GM19328 (cell line): ENCODE data around the gene ADGRG6.
"Not testable (repeated sequence)": the region's sequence is repeated elsewhere in the genome, so short reads cannot be mapped to it uniquely, and the experiment has no call there.

Experiments
- ATAC-seq: cut with Tn5 transposase; IDR thresholded peaks from one replicate; pipeline ENCODE4 v1.9.1; 2021; ENCODE audit warnings: mild to moderate bottlenecking, moderate library complexity; ENCODE audit not compliant: unreplicated experiment

Gene ADGRG6

GRCh38 chr6:142343938-142344337 is 42.1 kb downstream of the ADGRG6 start:
- ATAC-seq, result no peak

DNA sequence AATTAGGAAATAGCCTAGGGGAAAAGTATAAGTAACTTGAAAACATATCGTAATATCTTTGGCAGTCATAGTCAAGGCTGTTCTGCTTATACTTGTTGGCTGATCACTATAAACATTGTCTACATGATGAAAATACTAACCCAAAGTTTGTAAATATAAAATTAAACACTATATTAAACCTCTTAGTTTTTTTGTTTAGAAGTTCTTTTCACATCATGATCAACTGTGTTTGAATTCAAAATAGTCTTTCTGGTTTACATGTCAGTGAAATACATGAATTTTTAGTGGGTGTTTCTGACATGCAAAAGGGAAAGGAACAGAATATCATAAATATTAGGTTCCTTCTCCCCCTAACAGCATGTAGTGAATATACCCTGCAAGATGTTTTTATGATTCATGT is 43.5 kb downstream of the ADGRG6 start:
- ATAC-seq, result no peak

DNA sequence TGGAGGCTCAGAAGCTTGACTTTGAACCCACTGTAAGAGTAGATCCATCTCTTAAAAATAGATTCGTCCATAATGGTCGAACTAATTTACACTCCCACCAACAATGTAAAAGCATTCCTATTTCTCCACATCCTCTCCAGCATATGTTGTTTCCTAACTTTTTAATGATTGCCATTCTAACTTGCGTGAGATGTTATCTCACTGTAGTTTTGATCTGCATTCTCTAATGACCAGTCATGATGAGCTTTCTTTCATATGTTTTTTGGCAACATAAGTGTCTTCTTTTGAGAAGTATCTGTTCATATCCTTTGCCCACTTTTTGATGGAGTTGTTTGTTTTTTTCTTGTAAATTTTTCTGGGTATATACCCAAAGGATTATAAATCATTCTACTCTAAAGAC is 44.4 kb downstream of the ADGRG6 start:
- ATAC-seq, result not testable (repeated sequence)

DNA sequence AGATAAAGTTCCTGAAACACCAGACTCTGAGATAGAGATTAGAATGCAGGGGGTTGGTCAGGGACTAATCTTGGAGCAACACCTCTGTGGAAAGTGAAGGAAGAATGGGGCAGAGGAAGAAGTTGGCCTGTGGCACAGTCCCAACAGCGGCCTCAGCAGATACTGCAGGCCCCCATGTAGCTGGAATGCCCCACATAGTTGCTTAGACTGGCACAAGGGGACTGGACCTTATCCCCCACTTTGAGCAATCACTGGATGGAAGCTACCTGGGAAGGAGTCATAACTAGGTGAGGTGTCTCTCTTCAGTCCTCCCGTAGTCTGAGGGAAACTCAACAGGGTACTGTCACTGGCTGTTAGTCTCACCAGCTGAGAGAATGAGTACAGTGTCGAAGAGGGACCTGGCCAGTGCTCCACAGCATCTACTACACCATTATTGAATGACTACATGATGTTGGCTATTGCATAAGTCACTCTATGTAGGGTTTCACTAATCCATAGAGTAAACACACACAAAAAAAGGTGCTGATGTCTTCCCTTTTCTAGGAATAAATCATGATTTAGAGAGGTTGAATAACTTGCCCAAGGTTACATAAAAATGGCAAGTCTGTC is 47.5 kb downstream of the ADGRG6 start:
- no peak for ATAC-seq

DNA sequence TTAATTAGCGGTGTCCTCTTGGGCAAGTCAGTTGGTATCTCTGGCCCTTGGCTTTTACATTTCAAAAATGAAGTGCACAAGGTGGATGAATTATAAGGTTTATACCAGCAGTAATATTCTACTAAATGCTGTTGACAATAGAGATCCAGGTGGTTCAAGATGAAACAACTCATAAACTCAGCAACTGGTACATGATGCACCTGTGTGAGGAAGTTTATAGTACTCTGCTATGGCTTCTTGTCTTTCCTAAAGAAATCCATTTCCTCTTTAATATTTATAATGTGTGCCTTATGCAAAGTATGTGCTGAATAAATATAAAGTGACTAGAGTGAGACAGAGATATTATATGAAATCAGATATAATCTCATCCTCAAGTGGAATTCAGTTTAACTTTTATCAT is 48.5 kb downstream of the ADGRG6 start:
- ATAC-seq, result no peak

GRCh38 chr6:142353690-142354089 is 51.9 kb downstream of the ADGRG6 start:
- ATAC-seq, result no peak

DNA sequence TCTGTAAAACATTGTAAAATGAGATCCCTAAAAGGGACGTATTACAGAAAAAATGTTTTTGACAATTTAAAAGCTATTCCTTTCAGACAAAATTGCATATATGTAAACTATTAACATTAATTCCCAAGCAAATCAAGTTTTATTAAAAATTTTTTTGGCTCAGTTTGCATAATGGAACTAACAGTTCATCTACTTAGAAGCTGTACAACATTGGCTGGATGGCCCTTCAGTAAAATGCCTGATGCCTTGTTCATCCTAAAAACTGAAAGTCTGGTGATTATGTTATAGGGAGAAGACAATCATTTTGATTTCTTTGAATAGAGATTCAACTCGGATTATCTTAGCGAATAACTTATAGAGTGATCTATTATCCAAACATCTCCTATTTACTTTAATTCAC is 52.8 kb downstream of the ADGRG6 start:
- no peak for ATAC-seq

DNA sequence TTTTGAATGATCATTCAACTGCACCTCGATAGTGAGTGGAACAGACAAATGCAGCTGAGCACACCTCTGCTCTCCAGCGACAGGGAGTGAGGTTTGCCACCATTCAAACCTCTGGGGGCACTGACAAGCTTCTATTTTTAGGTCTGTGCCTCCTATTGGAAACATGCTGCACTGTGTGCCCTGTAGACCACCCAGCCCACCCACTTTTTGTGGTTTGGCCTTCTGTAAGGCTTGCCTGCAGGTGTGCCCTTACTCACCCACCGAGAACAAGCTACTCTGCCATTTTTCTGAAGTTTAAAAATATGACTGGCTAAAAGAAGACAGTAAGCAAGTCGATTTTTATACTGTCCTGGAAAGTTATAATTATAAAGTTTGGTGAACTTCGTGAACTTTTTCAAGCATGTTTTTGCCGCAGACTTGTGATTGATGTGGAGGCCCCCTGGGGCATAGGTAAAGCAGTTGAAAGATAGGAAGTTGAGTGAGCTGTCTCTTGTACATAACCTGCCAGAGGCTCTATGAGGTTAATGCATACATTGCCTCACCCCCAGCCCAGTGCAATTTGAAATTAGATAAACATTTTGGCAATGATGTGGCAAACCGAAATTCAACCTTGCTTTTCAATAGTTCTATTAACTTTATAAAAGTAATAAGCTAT is 53.8 kb downstream of the ADGRG6 start:
- no peak for ATAC-seq

DNA sequence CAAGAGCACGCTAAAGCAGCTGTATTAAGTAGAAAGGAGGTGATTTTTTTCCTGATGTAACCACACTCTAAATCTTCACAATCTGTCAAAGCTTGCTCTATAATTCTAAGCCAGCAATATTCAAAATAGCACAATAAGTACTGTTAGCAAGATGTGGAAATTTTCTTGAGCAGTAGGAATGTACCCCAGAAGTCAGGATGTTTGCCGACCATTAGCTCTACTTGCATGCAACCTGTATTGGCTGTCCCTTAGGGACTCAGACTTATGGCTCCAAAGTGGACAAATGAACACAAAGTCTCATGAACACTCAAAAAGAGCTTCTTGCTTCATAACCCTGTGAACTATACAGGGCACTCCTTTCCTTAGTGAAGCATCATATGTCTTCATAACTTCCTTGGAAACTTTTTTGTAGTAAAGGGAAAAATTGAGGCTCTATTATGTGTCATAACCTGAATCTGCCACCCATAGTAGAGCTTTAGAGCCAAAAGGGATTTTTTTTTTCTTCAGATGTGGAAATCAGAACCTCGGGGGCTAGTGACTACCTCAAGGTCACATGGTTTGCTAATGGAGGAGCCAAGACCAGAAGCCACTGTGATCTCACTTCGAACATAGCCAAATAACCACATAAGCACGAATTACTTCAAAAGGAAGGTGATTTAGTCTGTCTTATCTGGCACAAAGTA is 54.5 kb downstream of the ADGRG6 start:
- ATAC-seq, result no peak

DNA sequence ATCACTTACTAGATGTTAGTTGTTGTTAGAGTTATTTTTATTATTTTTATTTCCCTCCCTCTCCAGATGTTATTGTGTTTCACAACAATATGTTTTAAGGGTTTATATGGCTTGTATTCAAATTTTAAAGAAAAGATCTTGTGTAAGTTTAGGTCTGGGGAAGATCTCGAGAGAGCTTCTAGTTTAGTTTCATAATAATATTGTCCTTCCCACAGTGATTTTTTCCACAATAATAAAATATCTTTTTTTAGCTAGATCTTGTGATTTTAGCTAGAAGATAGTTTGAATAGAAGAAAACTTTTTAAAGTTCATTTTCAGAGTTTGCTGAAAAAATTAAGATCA is 55.0 kb downstream of the ADGRG6 start:
- ATAC-seq, result no peak

DNA sequence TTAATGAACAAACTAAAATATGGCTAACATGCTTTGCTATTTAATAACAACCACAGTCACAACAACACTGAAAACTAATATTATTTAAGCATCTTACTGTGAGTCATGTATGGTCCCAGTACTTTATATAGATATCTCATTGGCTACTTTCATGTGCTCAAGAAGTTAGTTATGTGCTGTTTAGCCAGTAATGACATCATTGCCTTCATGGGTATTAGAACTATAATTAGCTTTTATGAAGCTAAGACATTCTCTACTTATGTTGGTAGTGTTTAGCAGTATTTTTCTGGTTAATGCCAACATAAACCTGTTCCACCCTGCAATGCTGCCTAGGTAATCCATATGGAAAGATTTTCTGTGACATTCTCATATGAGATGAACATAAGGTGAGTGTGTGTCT is 56.1 kb downstream of the ADGRG6 start:
- no peak for ATAC-seq

DNA sequence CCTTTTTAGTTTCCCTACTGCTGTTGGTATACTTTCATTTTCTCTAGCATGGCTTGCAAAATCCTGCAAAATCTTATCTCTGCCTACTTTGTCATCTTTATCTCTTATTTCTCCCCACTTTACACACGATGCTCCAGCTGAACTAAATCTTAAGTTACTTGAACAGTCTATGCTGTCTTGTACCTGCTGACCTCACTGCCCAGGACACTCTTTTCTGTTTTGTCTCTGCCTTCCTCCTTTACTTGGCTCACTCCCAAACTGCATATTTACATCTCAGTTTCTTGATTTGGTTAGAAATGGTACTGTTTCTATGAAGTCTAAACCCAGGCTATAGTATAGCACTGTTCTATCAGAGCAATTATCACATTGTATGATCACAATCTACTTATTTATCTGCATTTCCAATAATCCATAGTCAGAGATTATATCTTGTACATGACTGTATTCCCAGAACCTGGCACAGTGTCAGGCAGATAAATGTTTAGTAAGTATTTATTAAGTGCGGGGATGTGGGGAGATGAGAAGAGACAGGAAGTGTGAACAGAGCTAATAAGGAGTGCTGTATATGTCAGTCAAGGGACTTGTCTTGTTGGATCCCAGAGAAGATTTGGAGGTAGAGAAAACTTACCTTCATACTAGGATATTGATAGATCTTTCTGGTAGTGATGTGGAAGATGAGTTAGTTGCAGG is 57.6 kb downstream of the ADGRG6 start:
- no peak for ATAC-seq

- ATAC-seq, result no peak
Observed at GRCh38 chr6:142361345-142361744, 59.5 kb downstream of the ADGRG6 start.

DNA sequence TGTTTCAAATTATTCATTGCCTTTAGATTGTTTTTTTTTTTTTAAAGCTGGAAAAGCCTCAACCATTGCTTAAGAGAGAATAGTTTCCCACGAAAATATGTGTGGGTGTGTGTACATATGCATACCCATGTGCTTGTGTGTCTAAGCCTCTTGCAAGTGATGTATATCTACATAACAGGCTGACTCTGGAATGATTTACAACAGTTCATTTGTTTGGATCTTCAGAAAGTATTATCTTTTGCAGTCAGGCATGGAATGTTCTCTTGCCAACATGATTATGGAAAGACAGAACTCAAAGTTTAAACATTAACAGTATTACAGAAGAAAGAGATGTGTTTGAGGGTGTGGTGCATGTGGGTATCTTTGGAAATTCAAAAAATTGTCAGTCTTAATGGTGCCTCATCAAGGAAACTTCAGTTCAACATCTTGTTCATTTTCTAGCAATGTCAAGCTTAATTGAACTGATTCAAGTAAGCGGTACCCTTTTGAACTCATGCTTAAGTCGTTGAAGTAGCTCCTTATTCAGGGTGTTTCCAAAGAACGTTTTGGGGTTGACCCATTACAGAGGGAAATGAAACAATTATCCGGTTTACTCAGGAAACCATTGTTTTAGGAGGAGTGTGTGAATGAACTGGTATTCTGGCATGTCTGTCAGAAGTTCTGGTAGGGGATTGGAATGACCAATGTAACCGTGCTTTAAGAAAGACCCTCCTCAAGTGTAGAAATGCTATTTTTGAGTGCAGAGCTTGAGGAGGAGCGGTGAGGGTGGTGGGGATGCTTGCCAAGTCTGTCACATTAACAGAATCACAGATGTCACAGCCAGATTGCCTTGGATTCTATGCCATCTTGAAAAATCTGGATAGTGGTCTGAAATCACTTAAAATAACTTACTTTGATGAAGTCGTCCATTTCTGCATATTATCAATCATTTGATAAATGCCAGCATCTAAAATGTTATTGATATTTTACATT is 60.3 kb downstream of the ADGRG6 start:
- ATAC-seq, result no peak

GRCh38 chr6:142367061-142367460 is 65.3 kb downstream of the ADGRG6 start:
- no peak for ATAC-seq

GRCh38 chr6:142367501-142368018 is 65.8 kb downstream of the ADGRG6 start:
- ATAC-seq, result no peak

DNA sequence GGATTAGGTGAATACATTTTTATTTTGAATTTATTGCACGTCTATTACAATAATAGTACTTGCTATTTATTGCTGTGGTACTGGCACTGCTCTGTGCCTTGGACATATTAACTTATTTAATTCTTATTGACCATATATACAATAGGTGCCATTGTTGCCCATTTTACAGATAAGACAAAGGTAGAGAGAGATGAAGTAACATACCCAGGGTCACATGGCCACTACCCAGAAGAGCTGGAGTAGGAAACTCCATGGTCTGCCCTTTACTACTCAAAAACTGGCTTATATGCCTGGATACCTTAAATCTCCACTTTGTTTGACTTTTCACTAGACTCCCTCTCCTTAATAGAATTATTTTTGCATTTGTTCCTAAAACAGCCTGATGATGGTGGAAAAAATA is 67.5 kb downstream of the ADGRG6 start:
- no peak for ATAC-seq

GRCh38 chr6:142372348-142372747 is 70.5 kb downstream of the ADGRG6 start:
- ATAC-seq, result no peak

DNA sequence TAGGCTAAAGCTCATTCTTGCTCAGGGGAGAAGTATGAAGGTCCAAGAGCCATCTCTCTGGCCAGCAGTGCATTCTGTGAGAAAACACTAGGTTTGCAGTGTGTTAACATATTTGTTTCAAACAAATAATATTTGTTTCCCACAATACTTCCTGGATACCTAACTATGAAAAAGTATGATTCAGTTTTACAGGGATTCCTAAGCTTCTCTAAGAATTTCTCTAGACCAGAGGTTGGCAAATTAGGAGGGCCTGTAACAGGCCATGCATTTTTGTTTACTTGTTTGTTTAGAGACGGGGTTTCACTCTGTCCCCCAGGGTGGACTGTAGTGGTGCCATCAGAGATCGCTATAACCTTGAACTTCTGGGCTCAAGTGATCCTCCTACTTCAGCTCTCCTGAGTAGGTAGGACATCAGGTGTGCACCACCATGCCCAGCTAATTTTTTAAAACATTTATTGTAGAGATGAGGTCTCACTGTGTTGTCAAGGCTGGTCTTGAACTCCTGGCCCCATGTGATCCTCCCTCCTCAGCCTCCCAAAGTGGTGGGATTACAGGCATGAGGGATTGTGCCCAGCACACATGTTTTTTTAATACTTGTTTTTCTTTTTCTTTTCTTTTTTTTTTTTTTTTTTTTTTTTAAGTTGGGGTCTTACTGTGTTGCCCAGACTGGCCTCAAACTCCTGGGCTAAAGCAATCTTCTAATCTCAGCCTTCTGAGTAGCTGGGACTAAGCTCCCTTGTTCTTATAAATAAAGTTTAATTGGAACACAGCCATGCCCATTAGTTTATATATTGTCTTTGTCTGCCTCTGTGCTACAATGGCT is 71.7 kb downstream of the ADGRG6 start:
- no peak for ATAC-seq
